HG03196 (cell line): ENCODE data around the gene NCS1.

ENCODE experiments used
- ATAC-seq: cut with Tn5 transposase; IDR thresholded peaks from one replicate; pipeline ENCODE4 v1.9.1; 2021; ENCODE audit not compliant: unreplicated experiment

The NCS1 gene

GRCh38 chr9:130211548-130212226, 39.5 kb downstream of the NCS1 start:
- no peak for ATAC-seq

GRCh38 chr9:130212543-130213297, 40.5 kb downstream of the NCS1 start:
- no peak for ATAC-seq

GRCh38 chr9:130213911-130214761, 41.9 kb downstream of the NCS1 start:
- ATAC-seq: no peak

GRCh38 chr9:130214776-130215340, 42.7 kb downstream of the NCS1 start:
- no peak for ATAC-seq

GRCh38 chr9:130215341-130216119, 43.3 kb downstream of the NCS1 start:
- no peak for ATAC-seq

- ATAC-seq: no peak
Observed at GRCh38 chr9:130217838-130218237, 45.6 kb downstream of the NCS1 start.

GRCh38 chr9:130219661-130220096, 47.5 kb downstream of the NCS1 start:
- ATAC-seq: no peak

- ATAC-seq: no peak
Observed at GRCh38 chr9:130220352-130220751, 48.1 kb downstream of the NCS1 start.

GRCh38 chr9:130222833-130223232, 50.6 kb downstream of the NCS1 start:
- ATAC-seq: no peak

- ATAC-seq: no peak
Observed at GRCh38 chr9:130225071-130225470, 52.9 kb downstream of the NCS1 start.

- ATAC-seq: no peak
Observed at GRCh38 chr9:130225586-130225985, 53.4 kb downstream of the NCS1 start.

GRCh38 chr9:130226112-130226511, 53.9 kb downstream of the NCS1 start:
- ATAC-seq: no peak

GRCh38 chr9:130227833-130228232, 55.6 kb downstream of the NCS1 start:
- ATAC-seq: no peak

- ATAC-seq: no peak
Observed at GRCh38 chr9:130229759-130230158, 57.6 kb downstream of the NCS1 start.

GRCh38 chr9:130230631-130231030, 58.4 kb downstream of the NCS1 start:
- no peak for ATAC-seq

- ATAC-seq: no peak
Observed at GRCh38 chr9:130232899-130233586, 60.8 kb downstream of the NCS1 start.

GRCh38 chr9:130233587-130233945, 61.4 kb downstream of the NCS1 start:
- ATAC-seq: no peak

GRCh38 chr9:130234340-130235260, 62.4 kb downstream of the NCS1 start:
- ATAC-seq: no peak
